ENCODE results near the gene NTRK3.

The NTRK3 gene

GRCh38 chr15:87871258-87871681 is 385.3 kb downstream of the NTRK3 start:
- TF ChIP-seq CTCF (conservative IDR thresholded peaks at IDR 0.05; ENCODE audit: low read length) (no peak), EZH2phosphoT487 (IDR thresholded peaks at IDR 0.05; ENCODE audit: borderline replicate concordance) (no peak)
- no peaks in the 10 kb centered on the region for H3K4me1 ChIP-seq (ENCODE audit: insufficient read depth, low read length, poor library complexity, severe bottlenecking)
- H2AFZ ChIP-seq (ENCODE audit: low read length) = no peak overlapping the region
- no peaks in the 10 kb centered on the region for H3K27me3 ChIP-seq (ENCODE audit: insufficient read depth, low read length, poor library complexity, severe bottlenecking)
- H4K20me1 ChIP-seq (ENCODE audit: insufficient read depth, low read length, poor library complexity, severe bottlenecking) = no peaks in the 10 kb centered on the region
- no peaks in the 10 kb centered on the region for H3K9me2 ChIP-seq (replicated peaks; ENCODE audit: low read depth, low read length)
- H3K9me3 ChIP-seq (ENCODE audit: insufficient read depth, low read depth, low read length) = no peaks in the 10 kb centered on the region
- no peak overlapping the region for H3K4me3 ChIP-seq (ENCODE audit: low read length, poor library complexity, severe bottlenecking)
- H3K79me2 ChIP-seq (ENCODE audit: insufficient read depth, low read length) = no peaks in the 10 kb centered on the region
- H3K4me2 ChIP-seq (ENCODE audit: low read depth, low read length, poor library complexity, severe bottlenecking) = no peak overlapping the region
- H3K36me3 ChIP-seq (ENCODE audit: insufficient read depth, low read length) = no peaks in the 10 kb centered on the region
- no peaks in the 10 kb centered on the region for H3F3A ChIP-seq (ENCODE audit: low read depth)
- H3K9ac ChIP-seq (ENCODE audit: low read depth, low read length, poor library complexity, severe bottlenecking) = no peak overlapping the region

GRCh38 chr15:87866961-87867360 is 389.6 kb downstream of the NTRK3 start:
- Histone ChIP-seq H3K9me2 (replicated peaks; ENCODE audit: low read depth, low read length) (no peaks in the 10 kb centered on the region), H3K27me3 (ENCODE audit: insufficient read depth, low read length, poor library complexity, severe bottlenecking) (no peaks in the 10 kb centered on the region), H4K20me1 (ENCODE audit: insufficient read depth, low read length, poor library complexity, severe bottlenecking) (no peaks in the 10 kb centered on the region), H3F3A (ENCODE audit: low read depth) (no peaks in the 10 kb centered on the region), H2AFZ (ENCODE audit: low read length) (no peak overlapping the region), H3K9me3 (ENCODE audit: insufficient read depth, low read depth, low read length) (no peaks in the 10 kb centered on the region), H3K79me2 (ENCODE audit: insufficient read depth, low read length) (no peaks in the 10 kb centered on the region), H3K4me3 (ENCODE audit: low read length, poor library complexity, severe bottlenecking) (no peak overlapping the region), H3K4me1 (ENCODE audit: insufficient read depth, low read length, poor library complexity, severe bottlenecking) (no peaks in the 10 kb centered on the region), H3K36me3 (ENCODE audit: insufficient read depth, low read length) (no peaks in the 10 kb centered on the region), H3K9ac (ENCODE audit: low read depth, low read length, poor library complexity, severe bottlenecking) (no peak overlapping the region), H3K4me2 (ENCODE audit: low read depth, low read length, poor library complexity, severe bottlenecking) (no peak overlapping the region)
- no peak for TF ChIP-seq EZH2phosphoT487 (IDR thresholded peaks at IDR 0.05; ENCODE audit: borderline replicate concordance)
- no peak for TF ChIP-seq CTCF (conservative IDR thresholded peaks at IDR 0.05; ENCODE audit: low read length)

GRCh38 chr15:87863152-87863551 is 393.4 kb downstream of the NTRK3 start:
- no peak for TF ChIP-seq CTCF (conservative IDR thresholded peaks at IDR 0.05; ENCODE audit: low read length)
- TF ChIP-seq EZH2phosphoT487 (IDR thresholded peaks at IDR 0.05; ENCODE audit: borderline replicate concordance) = no peak
- Histone ChIP-seq H3K79me2 (ENCODE audit: insufficient read depth, low read length) (no peaks in the 10 kb centered on the region), H3K4me1 (ENCODE audit: insufficient read depth, low read length, poor library complexity, severe bottlenecking) (no peaks in the 10 kb centered on the region), H3K9me2 (replicated peaks; ENCODE audit: low read depth, low read length) (no peaks in the 10 kb centered on the region), H3K4me3 (ENCODE audit: low read length, poor library complexity, severe bottlenecking) (no peak overlapping the region), H4K20me1 (ENCODE audit: insufficient read depth, low read length, poor library complexity, severe bottlenecking) (no peaks in the 10 kb centered on the region), H3K9ac (ENCODE audit: low read depth, low read length, poor library complexity, severe bottlenecking) (no peak overlapping the region), H3K27me3 (ENCODE audit: insufficient read depth, low read length, poor library complexity, severe bottlenecking) (no peaks in the 10 kb centered on the region), H3F3A (ENCODE audit: low read depth) (no peaks in the 10 kb centered on the region), H3K4me2 (ENCODE audit: low read depth, low read length, poor library complexity, severe bottlenecking) (no peak overlapping the region), H3K9me3 (ENCODE audit: insufficient read depth, low read depth, low read length) (no peaks in the 10 kb centered on the region), H3K36me3 (ENCODE audit: insufficient read depth, low read length) (no peaks in the 10 kb centered on the region), H2AFZ (ENCODE audit: low read length) (no peak overlapping the region)

All from Loucy (cell line).